ENCODE results near the gene GRM7.

GRM7 gene

GRCh38 chr3:7518026-7518425 is 657.1 kb downstream of the GRM7 start:
- Histone ChIP-seq H2BK120ac (ENCODE audit: insufficient read depth, low read length, poor library complexity) (no peak overlapping the region), H4K91ac (ENCODE audit: low read depth, low read length) (no peak overlapping the region), H3K4me1 (ENCODE audit: control insufficient read depth in 1 of 2, insufficient read depth in 2 of 2, low read length in 2 of 2) (no peaks in the 10 kb centered on the region), H4K8ac (ENCODE audit: low read depth, low read length) (no peak overlapping the region), H2AK5ac (ENCODE audit: low read length) (no peak overlapping the region), H3K4ac (ENCODE audit: low read depth, low read length) (no peak overlapping the region), H3K36me3 (ENCODE audit: control insufficient read depth in 1 of 2, insufficient read depth in 2 of 2, low read length in 2 of 2) (no peaks in the 10 kb centered on the region), H3K4me2 (ENCODE audit: low read length) (no peak overlapping the region), H4K12ac (ENCODE audit: low read depth, low read length) (no peak overlapping the region), H2BK12ac (ENCODE audit: low read length) (no peak overlapping the region), H3K9me3 (ENCODE audit: insufficient read depth, low read depth, low read length) (no peaks in the 10 kb centered on the region), H3K9ac (ENCODE audit: low read length) (no peak overlapping the region), H3K4me3 (ENCODE audit: low read depth, low read length) (no peak overlapping the region), H3K27me3 (ENCODE audit: insufficient read depth, low read length) (no peaks in the 10 kb centered on the region), H2BK5ac (ENCODE audit: low read depth, low read length, poor library complexity) (no peak overlapping the region), H3K79me2 (ENCODE audit: control insufficient read depth, insufficient read depth, low read length, poor library complexity) (no peaks in the 10 kb centered on the region), H3K27ac (ENCODE audit: low read depth, low read length) (no peak overlapping the region), H3K79me1 (ENCODE audit: low read length) (no peaks in the 10 kb centered on the region), H3K23ac (ENCODE audit: low read length) (no peak overlapping the region), H2AFZ (ENCODE audit: insufficient read depth, low read length, poor library complexity) (no peak overlapping the region), H3K18ac (ENCODE audit: low read length) (no peak overlapping the region), H3K14ac (ENCODE audit: low read length) (no peak overlapping the region)
- no CpG with 5 or more reads among the region's 3 CpGs for WGBS (ENCODE audit: extremely low coverage, insufficient coverage, insufficient read length)
- DNase-seq = no peak

GRCh38 chr3:7518456-7518855 is 657.5 kb downstream of the GRM7 start:
- H2AFZ ChIP-seq (ENCODE audit: insufficient read depth, low read length, poor library complexity) = no peak overlapping the region
- H2BK12ac ChIP-seq (ENCODE audit: low read length) = no peak overlapping the region
- H3K27ac ChIP-seq (ENCODE audit: low read depth, low read length) = no peak overlapping the region
- H3K36me3 ChIP-seq (ENCODE audit: control insufficient read depth in 1 of 2, insufficient read depth in 2 of 2, low read length in 2 of 2) = no peaks in the 10 kb centered on the region
- no peak overlapping the region for H3K4me3 ChIP-seq (ENCODE audit: low read depth, low read length)
- no peak overlapping the region for H3K18ac ChIP-seq (ENCODE audit: low read length)
- no peak overlapping the region for H2BK5ac ChIP-seq (ENCODE audit: low read depth, low read length, poor library complexity)
- no peak overlapping the region for H2BK120ac ChIP-seq (ENCODE audit: insufficient read depth, low read length, poor library complexity)
- H2AK5ac ChIP-seq (ENCODE audit: low read length) = no peak overlapping the region
- H4K91ac ChIP-seq (ENCODE audit: low read depth, low read length) = no peak overlapping the region
- H3K4me2 ChIP-seq (ENCODE audit: low read length) = no peak overlapping the region
- H3K4me1 ChIP-seq (ENCODE audit: control insufficient read depth in 1 of 2, insufficient read depth in 2 of 2, low read length in 2 of 2) = no peaks in the 10 kb centered on the region
- H3K23ac ChIP-seq (ENCODE audit: low read length) = no peak overlapping the region
- H3K14ac ChIP-seq (ENCODE audit: low read length) = no peak overlapping the region
- no peak for DNase-seq
- no peaks in the 10 kb centered on the region for H3K79me2 ChIP-seq (ENCODE audit: control insufficient read depth, insufficient read depth, low read length, poor library complexity)
- H4K8ac ChIP-seq (ENCODE audit: low read depth, low read length) = no peak overlapping the region
- no peaks in the 10 kb centered on the region for H3K9me3 ChIP-seq (ENCODE audit: insufficient read depth, low read depth, low read length)
- H3K27me3 ChIP-seq (ENCODE audit: insufficient read depth, low read length) = no peaks in the 10 kb centered on the region
- H3K4ac ChIP-seq (ENCODE audit: low read depth, low read length) = no peak overlapping the region
- no peak overlapping the region for H4K12ac ChIP-seq (ENCODE audit: low read depth, low read length)
- H3K9ac ChIP-seq (ENCODE audit: low read length) = no peak overlapping the region
- H3K79me1 ChIP-seq (ENCODE audit: low read length) = no peaks in the 10 kb centered on the region

- Histone ChIP-seq H3K14ac (ENCODE audit: low read length) (no peak overlapping the region), H3K23ac (ENCODE audit: low read length) (no peak overlapping the region), H2BK5ac (ENCODE audit: low read depth, low read length, poor library complexity) (no peak overlapping the region), H3K27me3 (ENCODE audit: insufficient read depth, low read length) (no peaks in the 10 kb centered on the region), H4K8ac (ENCODE audit: low read depth, low read length) (no peak overlapping the region), H2BK12ac (ENCODE audit: low read length) (no peak overlapping the region), H4K91ac (ENCODE audit: low read depth, low read length) (no peak overlapping the region), H3K36me3 (ENCODE audit: control insufficient read depth in 1 of 2, insufficient read depth in 2 of 2, low read length in 2 of 2) (no peaks in the 10 kb centered on the region), H3K27ac (ENCODE audit: low read depth, low read length) (no peak overlapping the region), H3K4me2 (ENCODE audit: low read length) (no peak overlapping the region), H2BK120ac (ENCODE audit: insufficient read depth, low read length, poor library complexity) (no peak overlapping the region), H3K9me3 (ENCODE audit: insufficient read depth, low read depth, low read length) (no peaks in the 10 kb centered on the region), H3K4ac (ENCODE audit: low read depth, low read length) (no peak overlapping the region), H3K4me3 (ENCODE audit: low read depth, low read length) (no peak overlapping the region), H3K79me1 (ENCODE audit: low read length) (no peaks in the 10 kb centered on the region), H4K12ac (ENCODE audit: low read depth, low read length) (no peak overlapping the region), H3K4me1 (ENCODE audit: control insufficient read depth in 1 of 2, insufficient read depth in 2 of 2, low read length in 2 of 2) (no peaks in the 10 kb centered on the region), H3K9ac (ENCODE audit: low read length) (no peak overlapping the region), H3K18ac (ENCODE audit: low read length) (no peak overlapping the region), H2AFZ (ENCODE audit: insufficient read depth, low read length, poor library complexity) (no peak overlapping the region), H3K79me2 (ENCODE audit: control insufficient read depth, insufficient read depth, low read length, poor library complexity) (no peaks in the 10 kb centered on the region), H2AK5ac (ENCODE audit: low read length) (no peak overlapping the region)
- no CpG with 5 or more reads among the region's 1 CpG for WGBS (ENCODE audit: extremely low coverage, insufficient coverage, insufficient read length)
- no peak for DNase-seq
Observed at GRCh38 chr3:7520059-7520458, 659.1 kb downstream of the GRM7 start.

GRCh38 chr3:7520593-7520992 is 659.7 kb downstream of the GRM7 start:
- Histone ChIP-seq H2BK120ac (ENCODE audit: insufficient read depth, low read length, poor library complexity) (no peak overlapping the region), H3K23ac (ENCODE audit: low read length) (no peak overlapping the region), H3K9me3 (ENCODE audit: insufficient read depth, low read depth, low read length) (no peaks in the 10 kb centered on the region), H3K36me3 (ENCODE audit: control insufficient read depth in 1 of 2, insufficient read depth in 2 of 2, low read length in 2 of 2) (no peaks in the 10 kb centered on the region), H2BK5ac (ENCODE audit: low read depth, low read length, poor library complexity) (no peak overlapping the region), H3K18ac (ENCODE audit: low read length) (no peak overlapping the region), H4K8ac (ENCODE audit: low read depth, low read length) (no peak overlapping the region), H3K14ac (ENCODE audit: low read length) (no peak overlapping the region), H3K4me3 (ENCODE audit: low read depth, low read length) (no peak overlapping the region), H2AK5ac (ENCODE audit: low read length) (no peak overlapping the region), H4K91ac (ENCODE audit: low read depth, low read length) (no peak overlapping the region), H3K27ac (ENCODE audit: low read depth, low read length) (no peak overlapping the region), H2AFZ (ENCODE audit: insufficient read depth, low read length, poor library complexity) (no peak overlapping the region), H3K79me1 (ENCODE audit: low read length) (no peaks in the 10 kb centered on the region), H3K4ac (ENCODE audit: low read depth, low read length) (no peak overlapping the region), H3K79me2 (ENCODE audit: control insufficient read depth, insufficient read depth, low read length, poor library complexity) (no peaks in the 10 kb centered on the region), H3K9ac (ENCODE audit: low read length) (no peak overlapping the region), H3K4me2 (ENCODE audit: low read length) (no peak overlapping the region), H2BK12ac (ENCODE audit: low read length) (no peak overlapping the region), H3K27me3 (ENCODE audit: insufficient read depth, low read length) (no peaks in the 10 kb centered on the region), H3K4me1 (ENCODE audit: control insufficient read depth in 1 of 2, insufficient read depth in 2 of 2, low read length in 2 of 2) (no peaks in the 10 kb centered on the region), H4K12ac (ENCODE audit: low read depth, low read length) (no peak overlapping the region)
- no peak for DNase-seq
- WGBS (ENCODE audit: extremely low coverage, insufficient coverage, insufficient read length) = no CpG with 5 or more reads among the region's 1 CpG

- no peak overlapping the region for H3K14ac ChIP-seq (ENCODE audit: low read length)
- no peak overlapping the region for H3K4ac ChIP-seq (ENCODE audit: low read depth, low read length)
- H3K79me1 ChIP-seq (ENCODE audit: low read length) = no peaks in the 10 kb centered on the region
- H4K12ac ChIP-seq (ENCODE audit: low read depth, low read length) = no peak overlapping the region
- no peaks in the 10 kb centered on the region for H3K9me3 ChIP-seq (ENCODE audit: insufficient read depth, low read depth, low read length)
- no peak overlapping the region for H3K27ac ChIP-seq (ENCODE audit: low read depth, low read length)
- no peak overlapping the region for H3K23ac ChIP-seq (ENCODE audit: low read length)
- H3K4me2 ChIP-seq (ENCODE audit: low read length) = no peak overlapping the region
- no peak for DNase-seq
- no peak overlapping the region for H4K91ac ChIP-seq (ENCODE audit: low read depth, low read length)
- H3K27me3 ChIP-seq (ENCODE audit: insufficient read depth, low read length) = no peaks in the 10 kb centered on the region
- no peaks in the 10 kb centered on the region for H3K79me2 ChIP-seq (ENCODE audit: control insufficient read depth, insufficient read depth, low read length, poor library complexity)
- no peak overlapping the region for H2AFZ ChIP-seq (ENCODE audit: insufficient read depth, low read length, poor library complexity)
- no peak overlapping the region for H2AK5ac ChIP-seq (ENCODE audit: low read length)
- no peak overlapping the region for H3K9ac ChIP-seq (ENCODE audit: low read length)
- no peak overlapping the region for H2BK5ac ChIP-seq (ENCODE audit: low read depth, low read length, poor library complexity)
- no peak overlapping the region for H2BK12ac ChIP-seq (ENCODE audit: low read length)
- H3K18ac ChIP-seq (ENCODE audit: low read length) = no peak overlapping the region
- H3K4me1 ChIP-seq (ENCODE audit: control insufficient read depth in 1 of 2, insufficient read depth in 2 of 2, low read length in 2 of 2) = no peaks in the 10 kb centered on the region
- H2BK120ac ChIP-seq (ENCODE audit: insufficient read depth, low read length, poor library complexity) = no peak overlapping the region
- no peak overlapping the region for H4K8ac ChIP-seq (ENCODE audit: low read depth, low read length)
- H3K36me3 ChIP-seq (ENCODE audit: control insufficient read depth in 1 of 2, insufficient read depth in 2 of 2, low read length in 2 of 2) = no peaks in the 10 kb centered on the region
- no peak overlapping the region for H3K4me3 ChIP-seq (ENCODE audit: low read depth, low read length)
Observed at GRCh38 chr3:7536510-7536909, 675.6 kb downstream of the GRM7 start.
